Astrocyte (in vitro differentiated cells and primary cell): ENCODE results near the gene PEX14. TPM values are rescaled to one million over a fixed set of nuclear protein-coding genes. Genes with fewer than 3 reads are reported as not detected.

Experiments
- DNase-seq: peaks from one replicate; pipeline ENCODE4 v3.0.0-alpha.2; 2010; ENCODE audit warnings: low read depth
- FAIRE-seq: peaks from 2 replicates; lab custom pipeline; 2011; peaks lifted over from hg19 to GRCh38; lab: Jason Lieb, UNC
- H2AFZ ChIP-seq: 2 replicates; pipeline ENCODE4 v1.6.0; 2012; ENCODE audit warnings: low read depth, low read length, inconsistent platforms
- H3K27ac ChIP-seq: 2 replicates; pipeline ENCODE4 v1.5.1; 2011; ENCODE audit warnings: low read depth, low read length, inconsistent platforms
- H3K27me3 ChIP-seq: 2 replicates; pipeline ENCODE4 v1.6.0; 2011; ENCODE audit warnings: low read length, inconsistent platforms; ENCODE audit not compliant: insufficient read depth
- H3K36me3 ChIP-seq: 2 replicates; pipeline ENCODE4 v1.5.1; 2011; ENCODE audit warnings: low read length, inconsistent platforms; ENCODE audit not compliant: insufficient read depth
- H3K4me1 ChIP-seq: 2 replicates; pipeline ENCODE4 v1.5.1; 2011; ENCODE audit warnings: low read length, inconsistent platforms; ENCODE audit not compliant: insufficient read depth
- H3K4me2 ChIP-seq: 2 replicates; pipeline ENCODE4 v1.6.0; 2012; ENCODE audit warnings: low read length, inconsistent platforms
- H3K4me3 ChIP-seq: 2 replicates; pipeline ENCODE4 v1.5.1; 2011; ENCODE audit warnings: low read depth, mild to moderate bottlenecking, low read length, inconsistent platforms; ENCODE audit not compliant: insufficient read depth
- H3K79me2 ChIP-seq: 2 replicates; pipeline ENCODE4 v1.6.0; 2012; ENCODE audit warnings: mild to moderate bottlenecking, low read length, inconsistent platforms; ENCODE audit not compliant: insufficient read depth
- H3K9ac ChIP-seq: 2 replicates; pipeline ENCODE4 v1.6.0; 2012; ENCODE audit warnings: mild to moderate bottlenecking, low read length, inconsistent platforms
- H3K9me3 ChIP-seq: 2 replicates; pipeline ENCODE4 v1.5.1; 2012; ENCODE audit warnings: low read depth, mild to moderate bottlenecking, low read length, inconsistent platforms; ENCODE audit not compliant: insufficient read depth
- H4K20me1 ChIP-seq: 2 replicates; pipeline ENCODE4 v1.6.0; 2012; ENCODE audit warnings: low read length, inconsistent platforms; ENCODE audit not compliant: insufficient read depth
- H3K27ac Mint-ChIP-seq: one replicate; pipeline ENCODE4 v1.8.0; 2021; ENCODE audit warnings: mild to moderate bottlenecking, mixed read lengths; ENCODE audit not compliant: unreplicated experiment
- H3K27me3 Mint-ChIP-seq: one replicate; pipeline ENCODE4 v1.8.0; 2021; ENCODE audit warnings: low read depth, mixed read lengths; ENCODE audit not compliant: unreplicated experiment
- H3K36me3 Mint-ChIP-seq: one replicate; pipeline ENCODE4 v1.8.0; 2021; ENCODE audit warnings: low read depth, mixed read lengths; ENCODE audit not compliant: unreplicated experiment
- H3K4me1 Mint-ChIP-seq: one replicate; pipeline ENCODE4 v1.8.0; 2021; ENCODE audit warnings: low read depth, mixed read lengths; ENCODE audit not compliant: unreplicated experiment
- H3K4me3 Mint-ChIP-seq: one replicate; pipeline ENCODE4 v1.8.0; 2021; ENCODE audit warnings: mild to moderate bottlenecking, moderate library complexity, mixed read lengths; ENCODE audit not compliant: unreplicated experiment
- H3K9me3 Mint-ChIP-seq: one replicate; pipeline ENCODE4 v1.8.0; 2021; ENCODE audit warnings: mild to moderate bottlenecking, mixed read lengths; ENCODE audit not compliant: unreplicated experiment
- EZH2 ChIP-seq: IDR thresholded peaks from 2 replicates; pipeline ENCODE4 v1.6.1; 2012; ENCODE audit warnings: mild to moderate bottlenecking, low read length, inconsistent platforms; ENCODE audit not compliant: insufficient read depth
- total RNA-seq: library from RNA; stranded (reverse); gene quantifications from 2 replicates; pipeline ENCODE4 v1.2.1, GENCODE V29; 2021
- TF ChIP-seq, protein P1 (sequence below): IDR thresholded peaks from 2 replicates; pipeline ENCODE4 v1.5.1; 2011; ENCODE audit warnings: low read depth, mild to moderate bottlenecking, inconsistent platforms, low read length, moderate library complexity; ENCODE audit not compliant: insufficient read depth

PEX14 gene
- total RNA-seq, 1 donor from 2014 or later = 23.3 TPM

DNA sequence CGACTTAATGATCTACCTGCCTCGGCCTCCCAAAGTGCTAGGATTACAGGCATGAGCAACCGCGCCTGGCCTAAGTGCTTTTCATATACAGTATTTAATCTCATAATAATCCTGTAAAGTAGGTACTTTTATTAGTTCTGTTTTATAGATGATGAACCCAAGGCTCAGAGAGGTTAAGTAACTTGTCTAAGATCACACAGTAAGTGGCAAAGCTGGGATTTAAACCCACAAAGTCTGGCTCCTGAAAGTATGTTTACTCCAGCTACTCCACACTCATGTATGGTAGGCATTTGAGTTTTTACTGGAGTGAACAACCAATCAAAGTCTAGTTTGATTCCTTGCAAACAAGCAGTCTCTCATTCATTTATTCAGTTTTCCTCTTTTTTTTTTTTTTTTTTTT, 4.7 kb upstream of the PEX14 start:
- Histone ChIP-seq H3K27ac (no peak overlapping the region), H2AFZ (no peak overlapping the region), H3K79me2 (peaks cover 12% of the 10 kb centered on the region), H3K4me2 (no peak overlapping the region), H3K36me3 (peaks cover 16% of the 10 kb centered on the region), H3K4me3 (no peak overlapping the region), H3K4me1 (peaks cover 4% of the 10 kb centered on the region), H3K9ac (no peak overlapping the region), H4K20me1 (no peaks in the 10 kb centered on the region), H3K27me3 (no peaks in the 10 kb centered on the region), H3K9me3 (no peaks in the 10 kb centered on the region)
- Mint-ChIP-seq H3K4me1 (no peaks in the 10 kb centered on the region), H3K36me3 (peaks cover 3% of the 10 kb centered on the region), H3K4me3 (no peak overlapping the region), H3K9me3 (no peaks in the 10 kb centered on the region), H3K27me3 (no peaks in the 10 kb centered on the region), H3K27ac (no peak overlapping the region)
- TF ChIP-seq, protein P1, sequence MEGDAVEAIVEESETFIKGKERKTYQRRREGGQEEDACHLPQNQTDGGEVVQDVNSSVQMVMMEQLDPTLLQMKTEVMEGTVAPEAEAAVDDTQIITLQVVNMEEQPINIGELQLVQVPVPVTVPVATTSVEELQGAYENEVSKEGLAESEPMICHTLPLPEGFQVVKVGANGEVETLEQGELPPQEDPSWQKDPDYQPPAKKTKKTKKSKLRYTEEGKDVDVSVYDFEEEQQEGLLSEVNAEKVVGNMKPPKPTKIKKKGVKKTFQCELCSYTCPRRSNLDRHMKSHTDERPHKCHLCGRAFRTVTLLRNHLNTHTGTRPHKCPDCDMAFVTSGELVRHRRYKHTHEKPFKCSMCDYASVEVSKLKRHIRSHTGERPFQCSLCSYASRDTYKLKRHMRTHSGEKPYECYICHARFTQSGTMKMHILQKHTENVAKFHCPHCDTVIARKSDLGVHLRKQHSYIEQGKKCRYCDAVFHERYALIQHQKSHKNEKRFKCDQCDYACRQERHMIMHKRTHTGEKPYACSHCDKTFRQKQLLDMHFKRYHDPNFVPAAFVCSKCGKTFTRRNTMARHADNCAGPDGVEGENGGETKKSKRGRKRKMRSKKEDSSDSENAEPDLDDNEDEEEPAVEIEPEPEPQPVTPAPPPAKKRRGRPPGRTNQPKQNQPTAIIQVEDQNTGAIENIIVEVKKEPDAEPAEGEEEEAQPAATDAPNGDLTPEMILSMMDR = no peak
- no peak for TF ChIP-seq EZH2
- FAIRE-seq (no peak), DNase-seq (no peak)

DNA sequence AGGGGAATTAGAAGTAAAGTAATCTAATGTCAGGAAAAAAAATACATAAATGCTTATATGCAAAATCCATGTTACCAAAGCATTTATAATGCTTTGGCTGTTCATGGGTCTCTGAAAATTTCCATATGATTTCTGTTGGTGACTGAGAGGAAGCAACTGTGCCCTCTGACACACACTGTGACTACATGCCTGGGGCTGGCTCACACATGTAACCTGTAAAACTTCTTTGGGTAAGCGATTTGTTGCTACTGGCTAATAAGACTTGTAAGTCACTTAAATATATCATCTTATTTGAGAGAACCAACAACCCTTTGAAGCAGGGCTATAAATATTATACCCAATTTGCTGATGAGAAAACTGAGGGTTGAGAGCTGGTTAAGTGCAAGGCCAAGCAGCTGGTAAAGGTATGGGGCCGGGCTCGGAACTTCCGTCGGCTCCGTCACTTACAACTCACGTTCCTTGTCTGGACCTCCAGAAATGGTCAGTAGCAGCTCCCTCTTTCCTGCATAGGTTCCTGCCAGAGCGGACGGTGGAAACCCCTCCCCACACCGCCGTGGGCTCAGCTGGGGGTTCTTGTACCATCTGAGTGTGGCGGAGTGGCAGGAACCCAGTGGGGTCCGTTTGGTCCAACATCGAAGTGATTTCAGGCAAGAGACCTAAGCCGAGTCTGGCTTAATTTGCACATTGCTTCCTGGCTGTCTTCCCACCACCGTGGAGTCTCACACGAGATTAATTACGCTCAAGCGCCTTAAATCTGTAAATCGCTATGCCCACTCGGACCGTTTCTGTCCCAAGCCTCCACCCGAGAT, 3.1 kb upstream of the PEX14 start:
- Histone ChIP-seq H3K4me3 (peak overlapping the region; percentile 76), H3K79me2 (peaks cover 28% of the 10 kb centered on the region), H3K4me2 (peak overlapping the region; percentile 94), H3K4me1 (peaks cover 9% of the 10 kb centered on the region), H3K9me3 (no peaks in the 10 kb centered on the region), H3K27me3 (no peaks in the 10 kb centered on the region), H4K20me1 (no peaks in the 10 kb centered on the region), H3K27ac (peak overlapping the region; percentile 31), H3K9ac (peak overlapping the region; percentile 81), H3K36me3 (peaks cover 12% of the 10 kb centered on the region), H2AFZ (peak overlapping the region; percentile 91)
- peaks cover 3% of the 10 kb centered on the region for H3K36me3 Mint-ChIP-seq
- peak overlapping the region; percentile 96 for H3K4me3 Mint-ChIP-seq
- no peaks in the 10 kb centered on the region for H3K27me3 Mint-ChIP-seq
- FAIRE-seq (no peak), DNase-seq (peak; percentile 25)
- TF ChIP-seq EZH2 = no peak
- TF ChIP-seq, protein P1 = no peak
- H3K9me3 Mint-ChIP-seq = no peaks in the 10 kb centered on the region
- H3K4me1 Mint-ChIP-seq = peaks cover 8% of the 10 kb centered on the region
- peak overlapping the region; percentile 80 for H3K27ac Mint-ChIP-seq
